IMR-90 (cell line): ENCODE measurements around the gene MISP3. TPM values are rescaled to one million over a fixed set of nuclear protein-coding genes. Genes with fewer than 3 reads are reported as not detected.

Experiments used
- ATAC-seq: fragments of 200-7000 bp; cut with Tn5 transposase; 2 replicates; pipeline ENCODE4 v1.9.1; 2020; ENCODE audit warnings: low read depth, mild to moderate bottlenecking, moderate library complexity
- BruUV-seq: library from RNA; stranded (reverse); fragments of 400-500 nt; replicated peaks from 2 replicates; lab custom pipeline; 2021; lab: Mats Ljungman, UMichigan
- CTCF ChIA-PET: fragments of 300-600 bp; formaldehyde crosslinking; extraction: SDS; loops from one replicate; lab custom pipeline; 2021; ENCODE audit warnings: antibody characterized with exemption; lab: Yijun Ruan, JAX
- POLR2A ChIA-PET: fragments of 300-600 bp; sonication (Branson Sonifier 250); formaldehyde crosslinking; loops from one replicate; lab custom pipeline; 2022; ENCODE audit warnings: antibody characterized with exemption; ENCODE audit not compliant: unreplicated experiment; lab: Charles Lee
- DNase-seq: peaks from one replicate; pipeline ENCODE4 v3.0.0; 2013
- H2AFZ ChIP-seq: replicated peaks from 2 replicates; pipeline ENCODE3; 2013; ENCODE audit warnings: low read length, mild to moderate bottlenecking; ENCODE audit not compliant: poor library complexity
- H2AK5ac ChIP-seq: 2 replicates; pipeline ENCODE4 v1.6.1; 2013; ENCODE audit warnings: low read depth, low read length, inconsistent platforms
- H2AK9ac ChIP-seq: replicated peaks from 2 replicates; pipeline ENCODE3; 2013; ENCODE audit warnings: mild to moderate bottlenecking, low read depth, low read length, moderate library complexity; ENCODE audit not compliant: poor library complexity
- H2BK120ac ChIP-seq: 2 replicates; pipeline ENCODE4 v1.6.1; 2013; ENCODE audit warnings: low read depth, low read length, inconsistent platforms
- H2BK15ac ChIP-seq: 3 replicates; pipeline ENCODE4 v1.6.1; 2013; ENCODE audit warnings: low read depth, low read length, inconsistent platforms
- H2BK20ac ChIP-seq: 2 replicates; pipeline ENCODE4 v1.6.1; 2013; ENCODE audit warnings: low read depth, mild to moderate bottlenecking, inconsistent platforms, low read length, moderate library complexity
- H2BK5ac ChIP-seq: 2 replicates; pipeline ENCODE4 v1.6.1; 2013; ENCODE audit warnings: mild to moderate bottlenecking, low read depth, low read length, inconsistent platforms; ENCODE audit not compliant: poor library complexity, severe bottlenecking
- H3K14ac ChIP-seq: replicated peaks from 2 replicates; pipeline ENCODE4 v1.6.1; 2013; ENCODE audit warnings: low read depth, low read length, inconsistent platforms
- H3K18ac ChIP-seq: 2 replicates; pipeline ENCODE4 v1.6.1; 2013; ENCODE audit warnings: low read depth, low read length, control low read depth
- H3K23ac ChIP-seq: 2 replicates; pipeline ENCODE4 v1.6.1; 2013; ENCODE audit warnings: low read depth, low read length, inconsistent platforms
- H3K27ac ChIP-seq: 2 replicates; pipeline ENCODE4 v1.5.1; 2013; ENCODE audit warnings: mild to moderate bottlenecking, control low read depth, low read length; ENCODE audit not compliant: insufficient read depth
- H3K27me3 ChIP-seq: 2 replicates; pipeline ENCODE4 v1.6.1; 2013; ENCODE audit warnings: low read length; ENCODE audit not compliant: control insufficient read depth, insufficient read depth
- H3K36me3 ChIP-seq: 2 replicates; pipeline ENCODE4 v1.6.1; 2013; ENCODE audit warnings: low read length, mixed read lengths; ENCODE audit not compliant: control insufficient read depth, insufficient read depth
- H3K4ac ChIP-seq: 2 replicates; pipeline ENCODE4 v1.6.1; 2013; ENCODE audit warnings: low read depth, low read length, inconsistent platforms
- H3K4me1 ChIP-seq: 2 replicates; pipeline ENCODE4 v1.6.1; 2013; ENCODE audit warnings: low read length, mixed read lengths; ENCODE audit not compliant: control insufficient read depth, insufficient read depth
- H3K4me2 ChIP-seq: 2 replicates; pipeline ENCODE4 v1.6.1; 2013; ENCODE audit warnings: low read depth, mild to moderate bottlenecking, control low read depth, low read length, moderate library complexity
- H3K4me3 ChIP-seq: 2 replicates; pipeline ENCODE4 v1.5.1; 2013; ENCODE audit warnings: low read depth, mild to moderate bottlenecking, control low read depth, low read length, moderate library complexity; ENCODE audit not compliant: insufficient read depth
- H3K56ac ChIP-seq: 2 replicates; pipeline ENCODE4 v1.6.1; 2013; ENCODE audit warnings: low read length, inconsistent platforms; ENCODE audit not compliant: insufficient read depth; ENCODE audit errors: extremely low read depth
- H3K79me1 ChIP-seq, 2 experiments: 2 replicates each; pipeline ENCODE4 v1.6.1; 2013; ENCODE audit warnings: low read length in 2 of 2, inconsistent platforms in 1 of 2, low read depth in 1 of 2
- H3K9ac ChIP-seq: 2 replicates; pipeline ENCODE4 v1.6.1; 2013; ENCODE audit warnings: low read depth, low read length, control low read depth
- H3K9me1 ChIP-seq: 2 replicates; pipeline ENCODE4 v1.6.1; 2013; ENCODE audit warnings: low read length, inconsistent platforms; ENCODE audit not compliant: insufficient read depth
- H3K9me3 ChIP-seq: 2 replicates; pipeline ENCODE4 v1.6.1; 2013; ENCODE audit warnings: low read length; ENCODE audit not compliant: control insufficient read depth, insufficient read depth
- H4K20me1 ChIP-seq: 2 replicates; pipeline ENCODE4 v1.6.1; 2013; ENCODE audit warnings: low read length, inconsistent platforms; ENCODE audit not compliant: insufficient read depth
- H4K5ac ChIP-seq: 2 replicates; pipeline ENCODE4 v1.6.1; 2013; ENCODE audit warnings: mild to moderate bottlenecking, low read depth, low read length, control low read depth
- H4K8ac ChIP-seq, 2 experiments: 2 replicates each; pipeline ENCODE4 v1.6.1; 2013; ENCODE audit warnings: low read depth in 2 of 2, low read length in 2 of 2, control low read depth in 1 of 2, inconsistent platforms in 1 of 2
- H4K91ac ChIP-seq: 2 replicates; pipeline ENCODE4 v1.6.1; 2013; ENCODE audit warnings: low read depth, low read length, inconsistent platforms; ENCODE audit not compliant: insufficient read depth
- MAZ ChIP-seq: IDR thresholded peaks from 2 replicates; pipeline ENCODE4 v1.6.1; 2012; ENCODE audit warnings: low read depth, mild to moderate bottlenecking, low read length, improper control_type of control experiment, moderate library complexity, borderline replicate concordance
- RCOR1 ChIP-seq: IDR thresholded peaks from 2 replicates; pipeline ENCODE4 v1.6.1; 2012; ENCODE audit warnings: mild to moderate bottlenecking, low read length, improper control_type of control experiment; ENCODE audit not compliant: insufficient replicate concordance
- SMC3 ChIP-seq: fragments of 150-350 bp; IDR thresholded peaks from 2 replicates; pipeline ENCODE4 v1.6.1; 2016; ENCODE audit warnings: low read depth, mild to moderate bottlenecking, antibody characterized with exemption, low read length, moderate library complexity
- WGBS, 2 experiments: methylation state at CpG; one replicate each; pipeline versions ENCODE4 v1.1.5 to v1.1.7; 2013; ENCODE audit warnings: missing lambda C conversion rate in 2 of 2; ENCODE audit not compliant: insufficient read length in 1 of 2; ENCODE audit errors: extremely low coverage in 2 of 2; 5-methylcytosine and 5-hydroxymethylcytosine counted together
- dilution Hi-C: fragments of 300-500 bp; cut with HindIII; formaldehyde crosslinking; loops from one replicate; pipeline ENCODE4 v1.14.3; 2018; ENCODE audit warnings: low sequenced_read_pairs; ENCODE audit not compliant: unreplicated experiment
- in situ Hi-C: fragments of 300-500 bp; cut with MboI; formaldehyde crosslinking; loops from 3 replicates; pipeline ENCODE4 v1.14.3; 2019; ENCODE audit warnings: low sequenced_read_pairs, inconsistent platforms, mixed read lengths
- intact Hi-C: fragments of 100-400 bp; cut with micrococcal nuclease; formaldehyde crosslinking; loops from 2 replicates; pipeline ENCODE4 v1.10.0; 2022
- polyA plus RNA-seq, 3 experiments: library from polyadenylated mRNA; depleted of rRNA; stranded (reverse); fragments of >200 nt; gene quantifications; 2 replicates each; pipeline ENCODE4 v1.2.3, GENCODE V29; 2012; ENCODE audit warnings: low replicate concordance in 1 of 3
- total RNA-seq: library from RNA; depleted of rRNA; stranded (reverse); fragments of >200 nt; gene quantifications from 2 replicates; pipeline ENCODE4 v1.2.3, GENCODE V29; 2012
- TF ChIP-seq, protein P1 (sequence below): conservative IDR thresholded peaks from 2 replicates; pipeline ENCODE4 v1.5.1; 2012; ENCODE audit warnings: mild to moderate bottlenecking, low read depth, low read length, improper control_type of control experiment

Gene MISP3
- total and polyA plus RNA-seq, 2 of the 4 experiments (the other 2 are of a cell fraction) = under 0.01 to 0.68 TPM

DNA sequence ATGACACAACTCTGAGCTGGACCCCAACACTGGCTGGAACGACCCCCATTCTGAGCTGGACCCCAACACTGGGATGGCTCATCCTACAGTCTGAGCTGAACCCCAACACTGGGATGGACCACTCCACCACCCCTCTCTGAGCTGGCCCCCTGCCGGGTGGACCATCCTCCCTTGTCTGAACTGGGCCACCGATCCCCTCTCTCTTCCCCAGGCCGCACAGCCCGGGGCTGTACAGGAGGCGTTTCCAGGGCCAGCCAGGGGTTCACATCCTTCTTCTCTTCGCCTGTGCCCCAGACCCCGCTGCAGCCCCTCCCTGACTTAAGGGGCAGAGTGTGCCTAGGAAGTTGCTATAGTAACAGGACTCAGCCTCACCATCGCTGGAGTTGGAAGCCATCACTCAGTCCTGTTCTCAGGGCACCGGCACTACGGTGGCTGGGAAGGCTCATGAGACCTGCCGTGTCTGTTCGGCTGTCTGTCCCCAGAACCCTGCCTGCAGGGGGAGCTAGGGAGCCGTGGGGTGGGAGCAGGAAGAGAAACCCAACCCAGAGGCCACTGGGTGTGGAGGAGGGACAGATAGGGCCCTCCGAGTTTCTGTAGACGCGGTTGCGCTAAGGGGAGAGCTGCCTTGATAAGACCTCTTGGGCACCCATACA lies 41.3 kb downstream of the MISP3 start:
- BruUV-seq = no TSS peak
- peaks cover 17% of the 10 kb centered on the region; the same call in 1 of the 2 replicates for H3K9me1 ChIP-seq
- ChIA-PET POLR2A (no interaction called here), CTCF (no interaction called here)
- DNase-seq (no peak), ATAC-seq (no peak)
- no peak overlapping the region for H3K14ac ChIP-seq
- no peak overlapping the region for H2AFZ ChIP-seq
- no peak overlapping the region for H4K91ac ChIP-seq
- in situ Hi-C loops = no loop called here
- no peak overlapping the region for H3K23ac ChIP-seq
- no peak overlapping the region for H3K4me3 ChIP-seq
- H3K4me1 ChIP-seq = peaks cover 20% of the 10 kb centered on the region
- no peak overlapping the region for H2BK20ac ChIP-seq
- 0 out of 2 replicates have a peak overlapping the region, but pooled peaks have one; percentile 56 for H2AK5ac ChIP-seq
- H3K18ac ChIP-seq = no peak overlapping the region
- no peaks in the 10 kb centered on the region for H3K27me3 ChIP-seq
- peak overlapping the region in 1 of 2 experiments; percentile 83; a peak in 2 of 4 replicates for H4K8ac ChIP-seq
- no peaks in the 10 kb centered on the region for H3K9me3 ChIP-seq
- H3K4me2 ChIP-seq = no peak overlapping the region
- H3K4ac ChIP-seq = no peak overlapping the region
- H3K56ac ChIP-seq = no peak overlapping the region
- no peak overlapping the region for H4K5ac ChIP-seq
- WGBS, 2 experiments = 82% methylated on average over 7 of the region's 18 CpGs; no CpG with 5 or more reads in 1 of the 2 experiments
- H3K27ac ChIP-seq = no peak overlapping the region
- H2BK120ac ChIP-seq = no peak overlapping the region
- intact Hi-C loops = no loop called here
- peaks cover 8% of the 10 kb centered on the region for H4K20me1 ChIP-seq
- dilution Hi-C loops = no loop called here
- H2BK15ac ChIP-seq = no peak overlapping the region
- peaks cover 10 to 71% of the 10 kb centered on the region in 2 experiments for H3K79me1 ChIP-seq
- no peak for TF ChIP-seq RCOR1
- TF ChIP-seq SMC3 = no peak
- TF ChIP-seq MAZ = no peak
- TF ChIP-seq, protein P1, sequence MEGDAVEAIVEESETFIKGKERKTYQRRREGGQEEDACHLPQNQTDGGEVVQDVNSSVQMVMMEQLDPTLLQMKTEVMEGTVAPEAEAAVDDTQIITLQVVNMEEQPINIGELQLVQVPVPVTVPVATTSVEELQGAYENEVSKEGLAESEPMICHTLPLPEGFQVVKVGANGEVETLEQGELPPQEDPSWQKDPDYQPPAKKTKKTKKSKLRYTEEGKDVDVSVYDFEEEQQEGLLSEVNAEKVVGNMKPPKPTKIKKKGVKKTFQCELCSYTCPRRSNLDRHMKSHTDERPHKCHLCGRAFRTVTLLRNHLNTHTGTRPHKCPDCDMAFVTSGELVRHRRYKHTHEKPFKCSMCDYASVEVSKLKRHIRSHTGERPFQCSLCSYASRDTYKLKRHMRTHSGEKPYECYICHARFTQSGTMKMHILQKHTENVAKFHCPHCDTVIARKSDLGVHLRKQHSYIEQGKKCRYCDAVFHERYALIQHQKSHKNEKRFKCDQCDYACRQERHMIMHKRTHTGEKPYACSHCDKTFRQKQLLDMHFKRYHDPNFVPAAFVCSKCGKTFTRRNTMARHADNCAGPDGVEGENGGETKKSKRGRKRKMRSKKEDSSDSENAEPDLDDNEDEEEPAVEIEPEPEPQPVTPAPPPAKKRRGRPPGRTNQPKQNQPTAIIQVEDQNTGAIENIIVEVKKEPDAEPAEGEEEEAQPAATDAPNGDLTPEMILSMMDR = peak; percentile 36
- no peak overlapping the region for H2BK5ac ChIP-seq
- no peak overlapping the region for H3K9ac ChIP-seq
- H2AK9ac ChIP-seq = peak overlapping the region; percentile 21
- no peaks in the 10 kb centered on the region for H3K36me3 ChIP-seq
